WTC11 (cell line): ENCODE results near the gene TBRG4.

ENCODE experiments used
- AFF4 ChIP-seq: sonication (generic); formaldehyde crosslinking; IDR thresholded peaks from 2 replicates; pipeline ENCODE4 v1.8.1; 2023; ENCODE audit warnings: mild to moderate bottlenecking, missing genetic modification reagents, borderline replicate concordance
- CREM ChIP-seq: sonication (generic); formaldehyde crosslinking; IDR thresholded peaks from 2 replicates; pipeline ENCODE4 v1.8.1; 2022; ENCODE audit warnings: mild to moderate bottlenecking, missing genetic modification reagents, moderate library complexity
- CTCF ChIP-seq: fragments of 200-600 bp; IDR thresholded peaks from 2 replicates; pipeline ENCODE4 v1.8.0; 2022; ENCODE audit warnings: antibody characterized with exemption
- SMAD3 ChIP-seq: sonication (generic); formaldehyde crosslinking; IDR thresholded peaks from 2 replicates; pipeline ENCODE4 v1.8.0; 2022; ENCODE audit warnings: missing genetic modification reagents, mild to moderate bottlenecking, borderline replicate concordance
- SP1 ChIP-seq: sonication (generic); formaldehyde crosslinking; conservative IDR thresholded peaks from 2 replicates; pipeline ENCODE4 v1.8.1; 2022; ENCODE audit warnings: missing genetic modification reagents

GRCh38 chr7:45073031-45073785 lies 38.3 kb downstream of the TBRG4 start:
- no peak for TF ChIP-seq CTCF
- TF ChIP-seq CREM (CRISPR knock-in tag), result no peak
- no peak for TF ChIP-seq SP1 (CRISPR knock-in tag)
- no peak for TF ChIP-seq SMAD3 (CRISPR knock-in tag)
- TF ChIP-seq AFF4, result no peak
